Prostate gland (tissue), 2 donors: ENCODE results near the gene CD40LG.

Experiments used
- CTCF ChIP-seq, 4 experiments: fragments of 200-600 bp in 2 of 4; fragments of 450-650 bp in 2 of 4; sonication (generic) in 2 of 4; IDR thresholded peaks; 1 replicate in 3 of 4; 2 replicates in 1 of 4; pipeline ENCODE4 v1.5.1; 2016 to 2019; ENCODE audit warnings: antibody characterized with exemption in 4 of 4, mild to moderate bottlenecking in 2 of 4, moderate library complexity in 2 of 4
- POLR2A ChIP-seq: fragments of 450-650 bp; IDR thresholded peaks from one replicate; pipeline ENCODE4 v1.6.1; 2016; ENCODE audit warnings: antibody characterized with exemption, mild to moderate bottlenecking

- no peak for TF ChIP-seq CTCF (IDR thresholded peaks at IDR 0.05)
- no peak for TF ChIP-seq POLR2A
Observed at GRCh38 chrX:136643243-136643642, 4.7 kb upstream of the CD40LG start.
